Subcutaneous abdominal adipose tissue (tissue), 5 donors: ENCODE measurements around the gene ANKRD44.
"Not testable (repeated sequence)": the region's sequence is repeated elsewhere in the genome, so short reads cannot be mapped to it uniquely, and the experiment has no call there.

Source experiments
- H3K27ac ChIP-seq: one replicate; pipeline ENCODE4 v1.7.0; 2013; ENCODE audit warnings: low read depth, mild to moderate bottlenecking, inconsistent platforms, low read length, moderate library complexity
- H3K27me3 ChIP-seq, 5 donors: one replicate each; pipeline ENCODE4 v1.7.0; 2013; ENCODE audit warnings: low read length in 5 of 5, inconsistent platforms in 1 of 5; ENCODE audit not compliant: control insufficient read depth in 5 of 5, insufficient read depth in 4 of 5
- H3K36me3 ChIP-seq, 5 donors: one replicate each; pipeline ENCODE4 v1.7.0; 2013; ENCODE audit warnings: low read length in 5 of 5; ENCODE audit not compliant: control insufficient read depth in 5 of 5, insufficient read depth in 5 of 5
- H3K4me1 ChIP-seq, 5 donors: one replicate each; pipeline ENCODE4 v1.7.0; 2013; ENCODE audit warnings: low read length in 5 of 5, mild to moderate bottlenecking in 3 of 5, moderate library complexity in 1 of 5; ENCODE audit not compliant: control insufficient read depth in 5 of 5, insufficient read depth in 5 of 5
- H3K4me3 ChIP-seq, 5 donors: one replicate each; pipeline ENCODE4 v1.7.0; 2013; ENCODE audit warnings: low read length in 5 of 5, low read depth in 1 of 5
- H3K9ac ChIP-seq, 5 donors: one replicate each; pipeline ENCODE4 v1.7.0; 2013; ENCODE audit warnings: low read length in 5 of 5, mild to moderate bottlenecking in 4 of 5, moderate library complexity in 3 of 5
- H3K9me3 ChIP-seq, 5 donors: one replicate each; pipeline ENCODE4 v1.7.0; 2013; ENCODE audit warnings: low read length in 5 of 5; ENCODE audit not compliant: control insufficient read depth in 5 of 5
- donor health status: healthy.
- donor health status: healthy.
- donor health status: healthy.
- donor health status: healthy.
- donor health status: healthy.

ANKRD44 gene

DNA sequence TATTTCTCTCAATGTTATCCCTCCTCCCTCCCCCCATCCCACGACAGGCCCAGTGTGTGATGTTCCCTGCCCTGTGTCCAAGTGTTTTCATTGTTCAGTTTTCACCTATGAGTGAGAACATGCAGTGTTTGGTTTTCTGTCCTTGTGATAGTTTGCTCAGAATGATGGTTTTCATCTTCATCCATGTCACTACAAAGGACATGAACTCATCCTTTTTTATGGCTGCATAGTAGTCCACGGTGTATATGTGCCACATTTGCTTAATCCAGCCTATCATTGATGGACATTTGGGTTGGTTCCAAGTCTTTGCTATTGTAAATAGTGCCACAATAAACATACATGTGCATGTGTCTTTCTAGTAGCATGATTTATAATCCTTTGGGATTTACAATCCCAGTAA lies 289.7 kb downstream of the ANKRD44 start:
- not testable (repeated sequence) for H3K9ac ChIP-seq
- H3K36me3 ChIP-seq = peaks cover 7 to 23% (median 19%) of the 10 kb centered on the region in 5 donors

DNA sequence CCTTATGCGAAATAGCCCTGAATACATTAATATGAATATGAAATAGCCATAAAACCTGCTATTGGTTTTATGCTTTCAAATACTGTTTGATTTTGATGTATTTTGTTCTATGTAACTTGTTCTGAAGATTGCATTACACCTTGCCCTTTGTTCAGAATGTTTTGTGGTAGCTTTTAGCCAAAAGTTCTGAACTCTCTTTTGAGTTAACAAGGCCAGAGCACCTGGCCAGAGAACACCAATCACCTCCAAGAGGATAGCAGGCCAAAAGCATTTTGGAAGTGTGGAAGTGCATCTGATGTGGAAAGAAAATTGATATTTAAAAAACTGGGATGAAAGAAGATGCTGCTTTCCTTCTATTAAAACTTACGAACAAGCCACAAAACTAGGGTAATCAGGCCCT lies 297.5 kb downstream of the ANKRD44 start:
- H3K9ac ChIP-seq = no peak overlapping the region
- no peaks in the 10 kb centered on the region for H3K27me3 ChIP-seq
- peaks cover 0 to 14% (median 7%) of the 10 kb centered on the region in 5 donors for H3K36me3 ChIP-seq
- no peaks in the 10 kb centered on the region for H3K9me3 ChIP-seq
- no peak overlapping the region for H3K4me3 ChIP-seq
- H3K4me1 ChIP-seq = peaks cover 0 to 4% (median 3%) of the 10 kb centered on the region in 5 donors
- H3K27ac ChIP-seq = no peak overlapping the region

More for the DNA sequence above, 289.7 kb downstream of the ANKRD44 start:
- not testable (repeated sequence) for H3K4me1 ChIP-seq, H3K27me3 ChIP-seq, H3K9me3 ChIP-seq, H3K4me3 ChIP-seq, H3K27ac ChIP-seq

DNA sequence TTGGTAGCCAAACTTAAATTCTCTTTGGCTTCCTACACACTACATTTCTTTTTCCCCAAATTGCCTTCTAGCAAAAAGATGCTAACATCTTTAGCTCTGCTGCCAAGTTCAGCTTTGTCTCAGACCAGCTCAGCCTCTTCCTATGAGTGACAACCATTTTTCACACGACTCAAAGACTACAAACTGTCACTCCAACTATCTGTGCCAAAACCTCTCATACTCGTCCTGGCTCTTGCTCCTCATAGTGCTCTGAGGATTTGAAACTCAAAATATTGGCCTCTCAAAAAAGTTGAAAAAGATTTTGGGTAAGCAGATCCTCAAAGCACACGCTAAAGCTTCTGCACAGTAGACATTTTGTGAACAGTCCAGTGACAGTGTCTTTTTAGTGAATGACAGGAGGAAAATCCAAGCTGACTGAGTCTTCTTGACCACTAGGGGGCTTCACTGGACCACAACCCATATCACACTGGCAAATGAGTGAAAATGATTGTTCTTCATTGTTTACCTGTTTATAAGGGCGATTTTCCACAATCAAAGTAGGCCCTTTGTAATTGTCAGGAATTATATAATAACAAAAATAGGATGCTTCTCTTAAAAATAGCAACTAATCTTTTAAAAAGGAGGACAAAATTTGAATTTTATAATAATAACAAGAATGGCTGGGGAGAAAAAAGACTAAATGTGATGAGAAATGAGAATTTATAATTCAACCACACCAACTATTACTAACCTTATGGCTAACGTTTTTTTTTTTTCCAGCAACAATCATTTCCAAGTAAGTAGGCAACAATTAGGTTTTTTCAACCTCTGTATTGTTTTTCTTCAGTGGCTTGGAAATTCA lies 298.6 kb downstream of the ANKRD44 start:
- peaks cover 0 to 16% (median 7%) of the 10 kb centered on the region in 5 donors for H3K36me3 ChIP-seq
- H3K9me3 ChIP-seq = no peaks in the 10 kb centered on the region
- peak overlapping the region in 1 of 5 donors; percentile 20 for H3K9ac ChIP-seq
- no peaks in the 10 kb centered on the region for H3K27me3 ChIP-seq
- H3K4me3 ChIP-seq = no peak overlapping the region
- no peak overlapping the region for H3K27ac ChIP-seq
- peaks cover 0 to 8% (median 4%) of the 10 kb centered on the region in 5 donors for H3K4me1 ChIP-seq

DNA sequence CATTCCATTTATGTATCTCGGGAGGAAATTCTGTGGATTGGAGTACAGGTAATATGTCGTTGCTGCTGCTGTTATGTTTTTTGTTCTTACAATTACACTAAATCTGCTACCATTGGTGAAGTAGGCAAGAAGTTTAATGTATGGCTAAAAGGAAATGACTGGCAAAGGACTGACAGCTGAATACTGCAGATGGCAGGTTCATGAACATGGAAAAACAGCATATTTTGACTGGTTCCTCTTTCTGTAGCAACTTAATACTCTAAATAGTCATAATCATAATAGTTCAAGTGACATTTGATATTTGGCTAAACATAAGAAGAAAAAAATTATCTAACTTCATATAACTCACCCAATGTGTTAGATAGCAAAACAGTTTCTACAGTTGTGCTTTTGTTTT lies 299.6 kb downstream of the ANKRD44 start:
- Histone ChIP-seq H3K9ac (no peak overlapping the region), H3K4me3 (no peak overlapping the region), H3K27ac (no peak overlapping the region), H3K4me1 (peaks cover 0 to 8% (median 4%) of the 10 kb centered on the region in 5 donors), H3K27me3 (no peaks in the 10 kb centered on the region), H3K36me3 (peaks cover 3 to 22% (median 11%) of the 10 kb centered on the region in 5 donors), H3K9me3 (no peaks in the 10 kb centered on the region)

DNA sequence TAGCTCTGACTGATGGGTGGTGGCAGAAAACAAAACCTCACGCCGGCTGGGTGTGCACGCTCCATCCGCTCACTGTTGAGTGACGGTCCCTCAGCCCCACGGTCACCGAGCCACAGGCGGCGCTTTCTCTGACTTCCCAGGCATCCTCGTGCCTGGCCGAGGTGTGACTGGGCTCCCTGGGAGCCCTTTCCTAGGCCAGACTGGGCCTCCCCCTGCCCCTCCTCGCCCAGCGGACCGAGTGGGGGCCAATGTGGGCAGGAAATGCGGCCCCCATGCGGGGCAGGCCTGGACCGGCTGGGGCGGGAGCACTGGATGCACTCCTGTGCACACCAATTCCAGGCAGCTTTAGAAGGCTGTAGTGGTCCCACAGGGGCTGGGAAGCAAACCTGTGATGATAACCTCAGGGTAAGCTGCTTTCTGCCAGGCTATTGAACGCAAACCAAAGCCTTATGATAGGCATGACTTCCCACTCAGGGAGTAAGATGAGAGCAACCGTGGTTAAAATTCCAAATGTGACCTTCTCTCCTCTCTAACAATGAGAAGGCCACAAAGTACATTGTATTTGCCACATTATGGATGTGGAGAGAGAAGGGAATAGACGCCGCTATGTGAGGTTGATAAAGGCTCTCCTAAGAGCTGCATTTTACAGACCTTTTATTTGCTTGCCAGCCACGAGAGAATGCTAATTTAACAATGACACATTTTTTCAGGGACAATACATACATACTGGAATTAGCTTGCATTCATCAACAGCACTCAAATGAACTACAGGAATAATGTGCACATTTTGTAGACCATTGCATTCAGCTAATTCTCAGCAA lies 300.2 kb downstream of the ANKRD44 start:
- no peaks in the 10 kb centered on the region for H3K27me3 ChIP-seq
- H3K27ac ChIP-seq = no peak overlapping the region
- H3K9me3 ChIP-seq = no peaks in the 10 kb centered on the region
- H3K9ac ChIP-seq = no peak overlapping the region
- peaks cover 3 to 25% (median 14%) of the 10 kb centered on the region in 5 donors for H3K36me3 ChIP-seq
- H3K4me1 ChIP-seq = peaks cover 0 to 8% (median 4%) of the 10 kb centered on the region in 5 donors
- no peak overlapping the region for H3K4me3 ChIP-seq

DNA sequence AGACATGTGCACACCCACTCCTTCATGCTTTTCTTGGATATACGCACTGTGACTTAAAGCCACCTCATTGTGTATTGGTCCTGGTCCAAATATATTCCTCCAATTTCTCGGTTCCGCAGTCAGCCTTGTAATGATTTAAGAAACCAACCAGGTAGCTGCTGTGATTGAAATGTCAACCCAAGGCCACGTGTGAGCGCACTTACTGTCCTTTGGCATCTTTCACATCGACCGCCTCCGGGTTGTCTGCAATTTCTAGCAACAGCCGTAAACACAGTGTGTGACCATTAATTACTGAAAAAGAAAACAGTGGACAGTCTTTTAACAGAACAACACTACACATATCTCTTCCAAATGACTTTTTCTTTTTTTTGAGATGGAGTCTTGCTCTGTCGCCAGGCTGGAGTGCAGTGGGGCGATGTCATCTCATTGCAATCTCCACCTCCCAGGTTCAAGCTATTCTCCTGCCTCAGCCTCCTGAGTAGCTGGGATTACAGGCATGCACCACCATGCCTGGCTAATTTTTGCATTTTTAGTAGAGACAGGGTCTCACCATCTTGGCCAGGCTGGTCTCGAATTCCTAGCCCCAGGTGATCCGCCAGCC lies 301.7 kb downstream of the ANKRD44 start:
- H3K27me3 ChIP-seq, H3K9ac ChIP-seq, H3K4me3 ChIP-seq, H3K4me1 ChIP-seq, H3K9me3 ChIP-seq, H3K27ac ChIP-seq: not testable (repeated sequence)
- H3K36me3 ChIP-seq = peaks cover 3 to 23% (median 15%) of the 10 kb centered on the region in 5 donors

DNA sequence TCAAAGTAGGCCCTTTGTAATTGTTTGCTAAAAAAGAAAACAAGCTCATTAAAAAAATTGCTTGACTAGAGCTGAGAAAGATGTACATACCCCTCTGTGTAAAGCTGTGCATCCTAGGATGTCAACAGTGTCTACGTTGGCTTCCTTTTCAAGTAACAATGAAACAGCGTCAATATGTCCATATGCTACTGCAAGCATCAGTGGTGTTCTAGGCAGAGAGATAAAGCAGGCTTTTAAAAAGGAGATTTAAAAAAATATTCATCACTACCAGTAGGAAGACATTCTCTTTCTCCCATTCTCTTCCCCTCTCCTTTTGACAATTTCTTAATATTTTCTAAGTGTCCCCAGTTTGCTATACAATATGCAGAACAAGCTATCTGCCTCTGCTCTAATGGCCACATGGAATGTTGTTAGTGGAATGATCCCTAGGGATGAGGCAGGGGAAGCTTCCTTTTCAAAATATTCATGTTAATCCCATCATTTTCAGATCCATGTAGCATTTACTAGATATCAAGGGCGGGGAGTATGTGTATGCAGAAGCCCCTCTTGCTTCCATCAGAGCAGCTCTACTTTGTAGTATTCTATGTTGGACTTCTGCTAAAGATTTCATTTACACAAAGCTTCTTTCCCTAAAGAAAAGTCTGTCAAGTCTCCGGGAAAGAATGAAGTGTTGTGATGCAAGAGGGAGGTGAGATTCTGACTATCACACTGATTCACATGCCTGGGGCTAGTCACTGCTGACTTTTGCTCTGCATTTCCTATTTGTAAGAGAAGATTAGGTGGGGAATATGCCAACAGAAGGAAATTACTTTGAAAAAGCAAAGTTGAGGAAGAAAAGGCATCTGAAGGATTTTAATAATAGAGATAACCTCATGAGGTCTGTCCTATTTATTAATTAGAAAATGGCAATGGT lies 302.6 kb downstream of the ANKRD44 start:
- Histone ChIP-seq H3K9me3 (no peaks in the 10 kb centered on the region), H3K36me3 (peaks cover 6 to 23% (median 10%) of the 10 kb centered on the region in 5 donors), H3K9ac (no peak overlapping the region), H3K4me1 (peaks cover 0 to 8% (median 4%) of the 10 kb centered on the region in 5 donors), H3K4me3 (no peak overlapping the region), H3K27ac (no peak overlapping the region), H3K27me3 (no peaks in the 10 kb centered on the region)

DNA sequence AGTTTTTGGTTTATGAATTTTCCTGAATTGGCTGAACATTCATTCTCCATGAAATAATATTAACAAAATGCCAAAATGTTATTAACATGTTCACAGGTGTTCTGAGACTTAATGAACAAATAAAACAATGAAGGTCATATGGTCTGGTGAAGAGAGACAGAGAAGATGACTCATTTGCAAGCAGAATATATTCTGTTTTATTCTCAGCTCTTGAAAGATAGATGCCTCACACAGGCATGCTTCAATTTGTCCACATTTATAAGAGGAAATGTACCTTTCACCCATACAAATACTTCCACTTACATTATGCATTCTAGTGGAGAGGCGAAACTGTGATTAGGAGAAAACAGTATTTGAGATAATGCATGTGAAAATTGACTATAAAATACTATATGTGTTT lies 308.7 kb downstream of the ANKRD44 start:
- no peaks in the 10 kb centered on the region for H3K27me3 ChIP-seq
- no peak overlapping the region for H3K27ac ChIP-seq
- no peaks in the 10 kb centered on the region for H3K9me3 ChIP-seq
- H3K4me3 ChIP-seq = no peak overlapping the region
- H3K9ac ChIP-seq = no peak overlapping the region
- H3K36me3 ChIP-seq = peaks cover 9 to 33% (median 18%) of the 10 kb centered on the region in 5 donors
- H3K4me1 ChIP-seq = no peaks in the 10 kb centered on the region

DNA sequence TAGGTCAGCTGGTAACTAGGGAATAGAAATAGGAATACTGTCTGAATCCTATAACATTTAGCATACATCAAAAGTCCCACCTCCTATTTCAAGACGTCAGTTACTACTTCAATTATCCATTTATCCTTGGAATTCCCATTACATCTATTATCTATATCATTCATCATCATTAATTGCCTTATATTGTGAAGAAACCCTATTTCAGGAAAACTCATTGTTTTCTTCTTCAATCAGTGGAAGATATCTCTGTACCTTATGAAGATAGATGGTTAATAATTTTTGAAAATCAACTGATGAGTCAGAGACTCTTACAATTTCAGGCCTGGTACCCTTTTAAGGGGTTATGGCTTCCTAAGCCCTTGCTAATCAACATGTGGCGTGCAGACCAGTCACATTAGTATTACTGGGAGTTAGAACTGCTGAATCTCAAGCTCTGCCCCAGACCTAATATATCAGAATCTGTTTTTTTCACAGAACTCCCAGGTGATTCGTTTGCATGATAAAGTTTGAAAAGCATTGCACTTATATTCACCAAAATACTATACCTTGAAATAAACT lies 314.7 kb downstream of the ANKRD44 start:
- peaks cover 5 to 49% (median 16%) of the 10 kb centered on the region in 5 donors for H3K36me3 ChIP-seq

More for the DNA sequence above, 314.7 kb downstream of the ANKRD44 start:
- Histone ChIP-seq H3K9ac (no peak overlapping the region), H3K27me3 (no peaks in the 10 kb centered on the region), H3K4me3 (no peak overlapping the region), H3K9me3 (no peaks in the 10 kb centered on the region), H3K4me1 (no peaks in the 10 kb centered on the region), H3K27ac (no peak overlapping the region)
